Ovary (tissue), 9 donors: ENCODE results near the gene MAGEC1. TPM values are rescaled to one million over a fixed set of nuclear protein-coding genes. Genes with fewer than 3 reads are reported as not detected.

Experiments used
- DNase-seq, 5 donors: peaks; one replicate each; pipeline ENCODE4 v3.0.0-alpha.2; 2019 to 2020
- H3K27ac ChIP-seq, 2 donors: fragments of 200-600 bp; one replicate each; pipeline versions ENCODE4 v1.5.1 to v1.8.0; 2019 to 2022
- H3K27me3 ChIP-seq: fragments of 200-600 bp; one replicate; pipeline ENCODE4 v1.8.0; 2022
- H3K36me3 ChIP-seq: fragments of 200-600 bp; sonication (generic); one replicate; pipeline ENCODE4 v1.5.1; 2019
- H3K4me1 ChIP-seq: one replicate; pipeline ENCODE4 v1.8.1; 2013; ENCODE audit warnings: mild to moderate bottlenecking, moderate library complexity; ENCODE audit not compliant: insufficient read depth
- H3K4me3 ChIP-seq: fragments of 200-600 bp; sonication (generic); one replicate; pipeline ENCODE4 v1.5.1; 2017
- H3K9me3 ChIP-seq, 2 donors: fragments of 200-600 bp in 1 of 2; sonication (generic) in 1 of 2; one replicate each; pipeline versions ENCODE4 v1.5.1 to v1.8.1; 2013 to 2019; ENCODE audit warnings: mild to moderate bottlenecking in 1 of 2, moderate library complexity in 1 of 2
- CTCF ChIP-seq, 3 donors: fragments of 450-650 bp in 2 of 3; fragments of 200-600 bp in 1 of 3; IDR thresholded peaks; one replicate each; pipeline versions ENCODE4 v1.5.1 to v1.8.0; 2016 to 2022; ENCODE audit warnings: antibody characterized with exemption in 3 of 3, mild to moderate bottlenecking in 1 of 3
- EP300 ChIP-seq: sonication (generic); formaldehyde crosslinking; IDR thresholded peaks from one replicate; pipeline ENCODE4 v1.6.1; 2017; ENCODE audit warnings: antibody characterized with exemption
- POLR2A ChIP-seq: fragments of 450-650 bp; IDR thresholded peaks from one replicate; pipeline ENCODE4 v1.6.1; 2017; ENCODE audit warnings: antibody characterized with exemption, mild to moderate bottlenecking, moderate library complexity
- WGBS, 3 donors: extraction: QIAGEN DNeasy Blood & Tissue Kit in 1 of 3; methylation state at CpG; one replicate each; pipeline versions ENCODE4 v1.1.5 to v1.1.7; 2013 to 2017; 5-methylcytosine and 5-hydroxymethylcytosine counted together
- intact Hi-C, 4 donors: fragments of 100-400 bp; cut with DNase I; formaldehyde crosslinking; loops; one replicate each; pipeline versions ENCODE4 v1.11.0 to v1.15.1; 2022 to 2023
- polyA plus RNA-seq, 2 donors: library from polyadenylated mRNA; stranded (reverse); fragments of 200-250 nt in 1 of 2; fragments of 350-450 nt in 1 of 2; fragmentation: Illumina TruSeq in 1 of 2; extraction: RNeasy Lipid Tissue Mini Kit (QIAGEN cat#74804) in 1 of 2; gene quantifications; one replicate each; pipeline ENCODE4 v1.2.3, GENCODE V29; 2013 to 2014
- total RNA-seq, 7 donors: library from RNA; depleted of rRNA in 2 of 7; stranded (reverse); fragments of >200 nt in 2 of 7; fragmentation: NEBNext Ultra II Directional in 3 of 7; extraction: Animal tissue kit (Norgen Biotek cat#: 25700) in 3 of 7; gene quantifications; one replicate each; pipeline versions ENCODE4 v1.1.0 to v1.2.4, GENCODE V29; 2016 to 2023
- donor health status: DM: no; HTN: no; CAD: no; lungs with moderate emphysema.
- donor health status: DM: no; HTN: no; CAD: no.
- donor health status: Bipolar disorder and iron deficiency.
- donor health status: DM: yes; HTN: yes; CAD: no.
- donor health status: DM: no; HTN: no; CAD: no.
- donor health status: DM: yes; HTN: yes; CAD: no.

The MAGEC1 gene
- total and polyA plus RNA-seq, 9 donors = 0.05 TPM; not detected in 8

GRCh38 chrX:141917801-141918200, 14.1 kb downstream of the MAGEC1 start:
- Histone ChIP-seq H3K9me3 (no peaks in the 10 kb centered on the region), H3K4me3 (no peak overlapping the region), H3K4me1 (no peaks in the 10 kb centered on the region), H3K27ac (no peak overlapping the region), H3K27me3 (no peaks in the 10 kb centered on the region), H3K36me3 (no peaks in the 10 kb centered on the region)
- DNase-seq = no peak
- TF ChIP-seq EP300 (no peak), CTCF (IDR thresholded peaks at IDR 0.05) (no peak), POLR2A (no peak)
- intact Hi-C loops = no loop called here
- 38 to 50% (median 43%) methylated on average over 3 of the region's 3 CpGs for WGBS, 3 donors

GRCh38 chrX:141924293-141924692, 20.6 kb downstream of the MAGEC1 start:
- no peak for TF ChIP-seq POLR2A
- no peak for DNase-seq
- intact Hi-C loops = no loop called here
- Histone ChIP-seq H3K9me3 (no peaks in the 10 kb centered on the region), H3K27ac (no peak overlapping the region), H3K36me3 (no peaks in the 10 kb centered on the region), H3K4me3 (no peak overlapping the region), H3K27me3 (no peaks in the 10 kb centered on the region), H3K4me1 (no peaks in the 10 kb centered on the region)
- 42 to 70% (median 53%) methylated on average over 2 of the region's 2 CpGs for WGBS, 3 donors

- Histone ChIP-seq H3K4me1 (no peaks in the 10 kb centered on the region), H3K4me3 (no peak overlapping the region), H3K27me3 (no peaks in the 10 kb centered on the region), H3K27ac (no peak overlapping the region), H3K9me3 (no peaks in the 10 kb centered on the region), H3K36me3 (no peaks in the 10 kb centered on the region)
- no peak for DNase-seq
- intact Hi-C loops = no loop called here
- 34 to 46% (median 44%) methylated on average over 3 of the region's 3 CpGs for WGBS, 3 donors
- TF ChIP-seq CTCF (IDR thresholded peaks at IDR 0.05) (no peak), POLR2A (no peak), EP300 (no peak)
Observed at GRCh38 chrX:141928432-141928831, 24.7 kb downstream of the MAGEC1 start.

GRCh38 chrX:141934059-141934641, 30.5 kb downstream of the MAGEC1 start:
- 47 to 59% (median 56%) methylated on average over 2 of the region's 2 CpGs for WGBS, 3 donors
- H3K27me3 ChIP-seq = no peaks in the 10 kb centered on the region
- no peak overlapping the region for H3K4me3 ChIP-seq
- no peak for DNase-seq
- H3K4me1 ChIP-seq = no peaks in the 10 kb centered on the region
- no peak overlapping the region for H3K27ac ChIP-seq
- H3K9me3 ChIP-seq = no peaks in the 10 kb centered on the region
- intact Hi-C loops = no loop called here
- no peak for TF ChIP-seq EP300
- TF ChIP-seq POLR2A = no peak
- TF ChIP-seq CTCF (IDR thresholded peaks at IDR 0.05) = no peak
- no peaks in the 10 kb centered on the region for H3K36me3 ChIP-seq

GRCh38 chrX:141935645-141936044, 32.0 kb downstream of the MAGEC1 start:
- H3K4me1 ChIP-seq = no peaks in the 10 kb centered on the region
- no peak for DNase-seq
- H3K27me3 ChIP-seq = no peaks in the 10 kb centered on the region
- WGBS, 3 donors = 73 to 83% (median 81%) methylated on average over 2 of the region's 2 CpGs
- no peak overlapping the region for H3K4me3 ChIP-seq
- TF ChIP-seq POLR2A (no peak), CTCF (IDR thresholded peaks at IDR 0.05) (no peak), EP300 (no peak)
- no peak overlapping the region for H3K27ac ChIP-seq
- no peaks in the 10 kb centered on the region for H3K9me3 ChIP-seq
- intact Hi-C loops = no loop called here
- no peaks in the 10 kb centered on the region for H3K36me3 ChIP-seq
